NCI-H446 treated with DMSO at 0.1 percent for 48 hours (cell line): Measurements from ENCODE around the gene HSD17B14.
"Not testable (repeated sequence)": the region's sequence is repeated elsewhere in the genome, so short reads cannot be mapped to it uniquely, and the experiment has no call there.

ENCODE experiments used
- DNase-seq: peaks from one replicate; lab custom pipeline; 2025; lab: John Stamatoyannopoulos, UW

HSD17B14 gene

GRCh38 chr19:48797103-48797502 is 39.2 kb downstream of the HSD17B14 start:
- DNase-seq, result no peak

- no peak for DNase-seq
These were observed 39.8 kb downstream of the HSD17B14 start for GRCh38 chr19:48796298-48797083.

- DNase-seq, result no peak
These were observed 40.6 kb downstream of the HSD17B14 start for GRCh38 chr19:48795685-48796070.

GRCh38 chr19:48795055-48795684 is 41.1 kb downstream of the HSD17B14 start:
- DNase-seq, result peak; percentile 90

- no peak for DNase-seq
These were observed 42.0 kb downstream of the HSD17B14 start for GRCh38 chr19:48794291-48794690.

- DNase-seq, result no peak
These were observed 43.0 kb downstream of the HSD17B14 start for GRCh38 chr19:48793271-48793670.

GRCh38 chr19:48787331-48787730 is 49.0 kb downstream of the HSD17B14 start:
- DNase-seq, result not testable (repeated sequence)

GRCh38 chr19:48786422-48786821 is 49.9 kb downstream of the HSD17B14 start:
- not testable (repeated sequence) for DNase-seq

GRCh38 chr19:48784527-48784926 is 51.8 kb downstream of the HSD17B14 start:
- DNase-seq, result no peak

- DNase-seq, result no peak
These were observed 55.5 kb downstream of the HSD17B14 start for GRCh38 chr19:48780631-48781391.

- no peak for DNase-seq
These were observed 56.7 kb downstream of the HSD17B14 start for GRCh38 chr19:48779636-48780035.

- DNase-seq, result no peak
These were observed 58.6 kb downstream of the HSD17B14 start for GRCh38 chr19:48777720-48778119.

- no peak for DNase-seq
These were observed 59.2 kb downstream of the HSD17B14 start for GRCh38 chr19:48777139-48777538.

- no peak for DNase-seq
These were observed 63.8 kb downstream of the HSD17B14 start for GRCh38 chr19:48772503-48772953.

- DNase-seq, result no peak
These were observed 65.4 kb downstream of the HSD17B14 start for GRCh38 chr19:48770734-48771472.

- DNase-seq, result no peak
These were observed 66.0 kb downstream of the HSD17B14 start for GRCh38 chr19:48770266-48770665.

GRCh38 chr19:48768994-48769713 is 67.1 kb downstream of the HSD17B14 start:
- no peak for DNase-seq

- DNase-seq, result not testable (repeated sequence)
These were observed 68.0 kb downstream of the HSD17B14 start for GRCh38 chr19:48768171-48768753.

- DNase-seq, result not testable (repeated sequence)
These were observed 70.5 kb downstream of the HSD17B14 start for GRCh38 chr19:48765816-48766215.
